HepG2 (cell line): Measurements from ENCODE around the gene RNU5B-1. TPM values are rescaled to one million over a fixed set of nuclear protein-coding genes. Genes with fewer than 3 reads are reported as not detected.
A peak's percentile ranks its signal among the peaks of the same experiment; 100 is the strongest.

ENCODE experiments used
- BCL6 ChIP-seq: IDR thresholded peaks from 2 replicates; pipeline ENCODE4 v1.6.1; 2016; ENCODE audit warnings: missing genetic modification reagents, missing compliant biosample characterization
- CENPX ChIP-seq: sonication (generic); formaldehyde crosslinking; IDR thresholded peaks from 2 replicates; pipeline ENCODE4 v1.9.0; 2021; ENCODE audit warnings: mild to moderate bottlenecking, missing genetic modification reagents, moderate library complexity
- FOXM1 ChIP-seq: sonication (generic); formaldehyde crosslinking; IDR thresholded peaks from 2 replicates; pipeline ENCODE4 v1.5.0; 2020; ENCODE audit warnings: missing genetic modification reagents
- HMG20A ChIP-seq: IDR thresholded peaks from 2 replicates; pipeline ENCODE4 v1.6.1; 2016; ENCODE audit warnings: borderline replicate concordance
- KDM5B ChIP-seq: sonication (generic); formaldehyde crosslinking; IDR thresholded peaks from 2 replicates; pipeline ENCODE4 v1.4.0; 2020; ENCODE audit warnings: missing genetic modification reagents, mild to moderate bottlenecking, borderline replicate concordance
- NFYB ChIP-seq: sonication (generic); formaldehyde crosslinking; IDR thresholded peaks from 2 replicates; pipeline ENCODE4 v1.4.0; 2020; ENCODE audit warnings: missing genetic modification reagents
- PLRG1 ChIP-seq: fragments of 450-650 bp; conservative IDR thresholded peaks from 2 replicates; pipeline ENCODE4 v1.6.1; 2016
- RFXAP ChIP-seq: sonication (generic); formaldehyde crosslinking; IDR thresholded peaks from 2 replicates; pipeline ENCODE4 v1.4.0; 2020; ENCODE audit warnings: missing genetic modification reagents, borderline replicate concordance
- SOX13 ChIP-seq, 3 experiments: fragments of 450-650 bp in 1 of 3; sonication (generic) in 1 of 3; formaldehyde crosslinking in 1 of 3; IDR thresholded peaks in 2 of 3; conservative IDR thresholded peaks in 1 of 3; 2 replicates each; pipeline versions ENCODE4 v1.5.0 to v1.6.1; 2016 to 2020; ENCODE audit warnings: antibody characterized with exemption in 1 of 3, mild to moderate bottlenecking in 1 of 3, missing compliant biosample characterization in 1 of 3, missing genetic modification reagents in 1 of 3, moderate library complexity in 1 of 3
- TCF12 ChIP-seq, 2 experiments: fragments of 450-650 bp in 1 of 2; sonication (generic) in 1 of 2; formaldehyde crosslinking in 1 of 2; IDR thresholded peaks; 2 replicates each; pipeline versions ENCODE4 v1.6.1 to v1.8.0; 2017 to 2022; ENCODE audit warnings: antibody characterized with exemption in 1 of 2, mild to moderate bottlenecking in 1 of 2, missing genetic modification reagents in 1 of 2, moderate library complexity in 1 of 2
- TEAD3 ChIP-seq: optimal IDR thresholded peaks from 2 replicates; pipeline ENCODE3; 2016; ENCODE audit warnings: borderline replicate concordance
- THAP11 ChIP-seq: IDR thresholded peaks from 2 replicates; pipeline ENCODE4 v1.6.1; 2016; ENCODE audit warnings: missing biosample characterization, missing genetic modification reagents
- ZNF503 ChIP-seq: sonication (generic); formaldehyde crosslinking; IDR thresholded peaks from 2 replicates; pipeline ENCODE4 v1.4.0; 2020; ENCODE audit warnings: missing genetic modification reagents
- ZNF512 ChIP-seq: sonication (generic); formaldehyde crosslinking; IDR thresholded peaks from 2 replicates; pipeline ENCODE4 v1.4.0; 2020; ENCODE audit warnings: mild to moderate bottlenecking, missing genetic modification reagents
- polyA plus RNA-seq, 8 experiments: library from polyadenylated mRNA; depleted of rRNA in 3 of 8; stranded (reverse) in 7 of 8; unstranded in 1 of 8; fragments of >200 nt; fragmentation: Illumina TruSeq in 4 of 8; extraction: Trizol in 4 of 8; gene quantifications; 2 replicates each; pipeline versions ENCODE4 v1.2.1 to v1.2.3, GENCODE V29; 2011 to 2016; ENCODE audit warnings: low read depth in 4 of 8, missing spikeins in 1 of 8, mixed read lengths in 1 of 8; ENCODE audit not compliant: insufficient read depth in 1 of 8
- total RNA-seq, 5 experiments: library from RNA; depleted of rRNA; stranded (reverse); fragments of >200 nt; fragmentation: Illumina TruSeq; extraction: Trizol; gene quantifications; 2 replicates each; pipeline ENCODE4 v1.2.3, GENCODE V29; 2016; ENCODE audit warnings: low read depth in 1 of 5
- TF ChIP-seq, protein P1 (sequence below): sonication (generic); formaldehyde crosslinking; IDR thresholded peaks from 2 replicates; pipeline ENCODE4 v1.5.0; 2020; ENCODE audit warnings: mild to moderate bottlenecking, missing genetic modification reagents, borderline replicate concordance
- TF ChIP-seq, protein P2 (sequence below): fragments of 450-650 bp; IDR thresholded peaks from 2 replicates; pipeline ENCODE4 v1.6.1; 2016
- TF ChIP-seq, protein P3 (sequence below): IDR thresholded peaks from 2 replicates; pipeline ENCODE4 v1.6.1; 2016

RNU5B-1 gene
- total and polyA plus RNA-seq, 2 of the 13 experiments (the other 11 are each of a cell fraction or from before 2014, with no cell fraction given), result 1,646 TPM; not detected in 1

DNA sequence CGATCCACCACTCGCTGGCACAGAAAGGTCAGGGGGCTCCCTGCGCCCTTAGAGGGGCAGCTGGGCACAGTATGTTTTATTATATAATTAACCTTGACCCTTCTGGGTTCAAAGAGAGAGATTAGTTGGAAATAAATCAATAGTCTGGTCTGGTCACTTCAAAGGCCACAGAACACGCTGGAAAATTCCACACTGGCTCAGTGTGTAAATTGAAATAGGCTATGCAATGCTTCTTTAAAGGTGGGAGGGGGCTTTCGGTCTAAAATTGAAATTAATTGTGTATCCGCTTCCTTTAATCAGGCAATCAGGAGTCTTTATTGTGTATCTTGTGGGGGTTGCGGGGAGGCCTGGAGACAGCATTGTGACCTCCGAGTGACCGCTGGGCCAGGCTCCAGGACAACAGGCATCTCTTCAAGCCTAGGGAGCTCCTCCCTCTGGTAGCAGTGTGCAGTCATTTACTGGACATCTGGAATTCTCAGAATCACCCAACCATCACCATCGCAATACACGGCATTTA, 8.0 kb downstream of the RNU5B-1 start (continued):
- TF ChIP-seq KDM5B (CRISPR knock-in tag), result no peak
- TF ChIP-seq RFXAP, result 0 out of 2 replicates have a peak, but pooled peaks have one; percentile 19
- no peak for TF ChIP-seq FOXM1
- no peak for TF ChIP-seq CENPX
- TF ChIP-seq TEAD3 (CRISPR knock-in tag), result peak; percentile 39
- TF ChIP-seq, protein P1, sequence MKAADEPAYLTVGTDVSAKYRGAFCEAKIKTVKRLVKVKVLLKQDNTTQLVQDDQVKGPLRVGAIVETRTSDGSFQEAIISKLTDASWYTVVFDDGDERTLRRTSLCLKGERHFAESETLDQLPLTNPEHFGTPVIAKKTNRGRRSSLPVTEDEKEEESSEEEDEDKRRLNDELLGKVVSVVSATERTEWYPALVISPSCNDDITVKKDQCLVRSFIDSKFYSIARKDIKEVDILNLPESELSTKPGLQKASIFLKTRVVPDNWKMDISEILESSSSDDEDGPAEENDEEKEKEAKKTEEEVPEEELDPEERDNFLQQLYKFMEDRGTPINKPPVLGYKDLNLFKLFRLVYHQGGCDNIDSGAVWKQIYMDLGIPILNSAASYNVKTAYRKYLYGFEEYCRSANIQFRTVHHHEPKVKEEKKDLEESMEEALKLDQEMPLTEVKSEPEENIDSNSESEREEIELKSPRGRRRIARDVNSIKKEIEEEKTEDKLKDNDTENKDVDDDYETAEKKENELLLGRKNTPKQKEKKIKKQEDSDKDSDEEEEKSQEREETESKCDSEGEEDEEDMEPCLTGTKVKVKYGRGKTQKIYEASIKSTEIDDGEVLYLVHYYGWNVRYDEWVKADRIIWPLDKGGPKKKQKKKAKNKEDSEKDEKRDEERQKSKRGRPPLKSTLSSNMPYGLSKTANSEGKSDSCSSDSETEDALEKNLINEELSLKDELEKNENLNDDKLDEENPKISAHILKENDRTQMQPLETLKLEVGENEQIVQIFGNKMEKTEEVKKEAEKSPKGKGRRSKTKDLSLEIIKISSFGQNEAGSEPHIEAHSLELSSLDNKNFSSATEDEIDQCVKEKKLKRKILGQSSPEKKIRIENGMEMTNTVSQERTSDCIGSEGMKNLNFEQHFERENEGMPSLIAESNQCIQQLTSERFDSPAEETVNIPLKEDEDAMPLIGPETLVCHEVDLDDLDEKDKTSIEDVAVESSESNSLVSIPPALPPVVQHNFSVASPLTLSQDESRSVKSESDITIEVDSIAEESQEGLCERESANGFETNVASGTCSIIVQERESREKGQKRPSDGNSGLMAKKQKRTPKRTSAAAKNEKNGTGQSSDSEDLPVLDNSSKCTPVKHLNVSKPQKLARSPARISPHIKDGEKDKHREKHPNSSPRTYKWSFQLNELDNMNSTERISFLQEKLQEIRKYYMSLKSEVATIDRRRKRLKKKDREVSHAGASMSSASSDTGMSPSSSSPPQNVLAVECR (CRISPR knock-in tag), result peak; percentile 17; the same call in 1 of the 2 replicates
- peak; percentile 41; the same call in 1 of the 2 replicates for TF ChIP-seq THAP11
- TF ChIP-seq PLRG1, result no peak
- TF ChIP-seq, protein P2, sequence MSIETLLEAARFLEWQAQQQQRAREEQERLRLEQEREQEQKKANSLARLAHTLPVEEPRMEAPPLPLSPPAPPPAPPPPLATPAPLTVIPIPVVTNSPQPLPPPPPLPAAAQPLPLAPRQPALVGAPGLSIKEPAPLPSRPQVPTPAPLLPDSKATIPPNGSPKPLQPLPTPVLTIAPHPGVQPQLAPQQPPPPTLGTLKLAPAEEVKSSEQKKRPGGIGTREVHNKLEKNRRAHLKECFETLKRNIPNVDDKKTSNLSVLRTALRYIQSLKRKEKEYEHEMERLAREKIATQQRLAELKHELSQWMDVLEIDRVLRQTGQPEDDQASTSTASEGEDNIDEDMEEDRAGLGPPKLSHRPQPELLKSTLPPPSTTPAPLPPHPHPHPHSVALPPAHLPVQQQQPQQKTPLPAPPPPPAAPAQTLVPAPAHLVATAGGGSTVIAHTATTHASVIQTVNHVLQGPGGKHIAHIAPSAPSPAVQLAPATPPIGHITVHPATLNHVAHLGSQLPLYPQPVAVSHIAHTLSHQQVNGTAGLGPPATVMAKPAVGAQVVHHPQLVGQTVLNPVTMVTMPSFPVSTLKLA, result no peak
- peak; percentile 79 for TF ChIP-seq ZNF503
- TF ChIP-seq HMG20A (CRISPR knock-in tag), result peak; percentile 62; the same call in 1 of the 2 replicates
- no peak for TF ChIP-seq TCF12 (IDR thresholded peaks at IDR 0.05)
- 0 out of 2 replicates have a peak, but pooled peaks have one; percentile 37 for TF ChIP-seq TCF12 (CRISPR knock-in tag; IDR thresholded peaks at IDR 0.05)
- TF ChIP-seq SOX13 (IDR thresholded peaks at IDR 0.05), result no peak
- peak in 1 of 2 experiments; percentile 62; a peak in 2 of 4 replicates for TF ChIP-seq SOX13 (CRISPR knock-in tag; conservative IDR thresholded peaks at IDR 0.05 in 1 of 2, IDR thresholded peaks at IDR 0.05 in 1 of 2)
- TF ChIP-seq, protein P3, sequence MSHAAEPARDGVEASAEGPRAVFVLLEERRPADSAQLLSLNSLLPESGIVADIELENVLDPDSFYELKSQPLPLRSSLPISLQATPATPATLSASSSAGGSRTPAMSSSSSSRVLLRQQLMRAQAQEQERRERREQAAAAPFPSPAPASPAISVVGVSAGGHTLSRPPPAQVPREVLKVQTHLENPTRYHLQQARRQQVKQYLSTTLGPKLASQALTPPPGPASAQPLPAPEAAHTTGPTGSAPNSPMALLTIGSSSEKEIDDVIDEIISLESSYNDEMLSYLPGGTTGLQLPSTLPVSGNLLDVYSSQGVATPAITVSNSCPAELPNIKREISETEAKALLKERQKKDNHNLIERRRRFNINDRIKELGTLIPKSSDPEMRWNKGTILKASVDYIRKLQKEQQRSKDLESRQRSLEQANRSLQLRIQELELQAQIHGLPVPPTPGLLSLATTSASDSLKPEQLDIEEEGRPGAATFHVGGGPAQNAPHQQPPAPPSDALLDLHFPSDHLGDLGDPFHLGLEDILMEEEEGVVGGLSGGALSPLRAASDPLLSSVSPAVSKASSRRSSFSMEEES (CRISPR knock-in tag), result 0 out of 2 replicates have a peak, but pooled peaks have one; percentile 6
- TF ChIP-seq BCL6, result peak; percentile 91
- TF ChIP-seq NFYB, result no peak
- no peak for TF ChIP-seq ZNF512
